WTC11 (cell line): Measurements from ENCODE around the gene KDM2B. TPM values are rescaled to one million over a fixed set of nuclear protein-coding genes. Genes with fewer than 3 reads are reported as not detected.

Experiments
- ATAC-seq: fragments of 200-7000 bp; cut with Tn5 transposase; 2 replicates; pipeline ENCODE4 v1.10.0; 2021; ENCODE audit warnings: mild to moderate bottlenecking, moderate library complexity
- CTCF ChIA-PET: fragments of 300-600 bp; sonication (Branson Sonifier 250); formaldehyde crosslinking; loops from one replicate; lab custom pipeline; 2021; ENCODE audit warnings: antibody characterized with exemption; lab: Charles Lee
- POLR2A ChIA-PET: fragments of 350-600 bp; sonication (Branson Sonifier 250); formaldehyde crosslinking; loops from one replicate; lab custom pipeline; 2021; ENCODE audit warnings: antibody characterized with exemption; lab: Charles Lee
- DNase-seq: peaks from one replicate; pipeline ENCODE4 v3.0.0; 2021; ENCODE audit warnings: low spot score
- H3K27ac Mint-ChIP-seq: 2 replicates; pipeline ENCODE4 v1.8.0; 2021; ENCODE audit warnings: mixed read lengths
- H3K27me3 Mint-ChIP-seq: 2 replicates; pipeline ENCODE4 v1.8.0; 2021; ENCODE audit warnings: low read depth, mild to moderate bottlenecking, moderate library complexity, mixed read lengths
- H3K36me3 Mint-ChIP-seq: 2 replicates; pipeline ENCODE4 v1.8.0; 2021; ENCODE audit warnings: mixed read lengths
- H3K4me1 Mint-ChIP-seq: 2 replicates; pipeline ENCODE4 v1.8.0; 2022; ENCODE audit warnings: mixed read lengths
- H3K4me3 Mint-ChIP-seq: 2 replicates; pipeline ENCODE4 v1.8.0; 2021; ENCODE audit warnings: mild to moderate bottlenecking, moderate library complexity, mixed read lengths
- H3K9me3 Mint-ChIP-seq: 2 replicates; pipeline ENCODE4 v1.8.0; 2021; ENCODE audit warnings: mixed read lengths
- ATF3 ChIP-seq: sonication (generic); formaldehyde crosslinking; conservative IDR thresholded peaks from 2 replicates; pipeline ENCODE4 v1.8.1; 2022; ENCODE audit warnings: mild to moderate bottlenecking, missing genetic modification reagents
- E2F5 ChIP-seq: sonication (generic); formaldehyde crosslinking; IDR thresholded peaks from 2 replicates; pipeline ENCODE4 v1.8.1; 2022; ENCODE audit warnings: mild to moderate bottlenecking, moderate library complexity, missing genetic modification reagents
- FOXP1 ChIP-seq: sonication (generic); formaldehyde crosslinking; IDR thresholded peaks from 2 replicates; pipeline ENCODE4 v1.8.0; 2022; ENCODE audit warnings: missing genetic modification reagents, mild to moderate bottlenecking, moderate library complexity, borderline replicate concordance
- GABPB1 ChIP-seq: sonication (generic); formaldehyde crosslinking; IDR thresholded peaks from 2 replicates; pipeline ENCODE4 v1.8.1; 2023; ENCODE audit warnings: mild to moderate bottlenecking, missing genetic modification reagents
- MAX ChIP-seq: sonication (generic); formaldehyde crosslinking; IDR thresholded peaks from 2 replicates; pipeline ENCODE4 v1.8.0; 2022; ENCODE audit warnings: mild to moderate bottlenecking, missing genetic modification reagents
- MYBL2 ChIP-seq: sonication (generic); formaldehyde crosslinking; IDR thresholded peaks from 2 replicates; pipeline ENCODE4 v1.8.1; 2023; ENCODE audit warnings: mild to moderate bottlenecking, moderate library complexity, missing genetic modification reagents
- NFYB ChIP-seq: sonication (generic); formaldehyde crosslinking; conservative IDR thresholded peaks from 2 replicates; pipeline ENCODE4 v1.8.0; 2022; ENCODE audit warnings: low read depth, missing genetic modification reagents
- PRRX2 ChIP-seq: fragments of 250-450 bp; sonication (Bioruptor Pico); IDR thresholded peaks from 2 replicates; pipeline ENCODE4 v1.8.0; 2021; ENCODE audit warnings: mild to moderate bottlenecking
- SOX15 ChIP-seq: fragments of 250-450 bp; sonication (Bioruptor Pico); IDR thresholded peaks from 2 replicates; pipeline ENCODE4 v1.9.0; 2021; ENCODE audit warnings: mild to moderate bottlenecking
- ZNF317 ChIP-seq: sonication (generic); formaldehyde crosslinking; IDR thresholded peaks from 2 replicates; pipeline ENCODE4 v1.8.1; 2023; ENCODE audit warnings: low read depth, mild to moderate bottlenecking, moderate library complexity, missing genetic modification reagents, borderline replicate concordance
- ZNF671 ChIP-seq: fragments of 250-450 bp; sonication (Bioruptor Pico); IDR thresholded peaks from 2 replicates; pipeline ENCODE4 v1.8.0; 2021; ENCODE audit warnings: mild to moderate bottlenecking
- ZSCAN18 ChIP-seq: fragments of 250-450 bp; sonication (Bioruptor Pico); IDR thresholded peaks from 2 replicates; pipeline ENCODE4 v2.1.2; 2022; ENCODE audit warnings: mild to moderate bottlenecking, moderate library complexity
- total RNA-seq: library from RNA; stranded (reverse); gene quantifications from 3 replicates; pipeline ENCODE4 v1.2.3, GENCODE V29; 2021
- TF ChIP-seq, protein P1 (sequence below): sonication (generic); formaldehyde crosslinking; IDR thresholded peaks from 2 replicates; pipeline ENCODE4 v1.8.1; 2023; ENCODE audit warnings: mild to moderate bottlenecking, missing genetic modification reagents, borderline replicate concordance

The KDM2B gene
- total RNA-seq, 1 experiment from 2014 or later = 147 TPM

GRCh38 chr12:121423682-121424623 is 156.9 kb downstream of the KDM2B start (continued):
- TF ChIP-seq E2F5 (CRISPR knock-in tag) = no peak
- no peak for TF ChIP-seq MYBL2 (CRISPR knock-in tag)
- TF ChIP-seq ATF3 = no peak
- TF ChIP-seq FOXP1 (CRISPR knock-in tag) = no peak
- TF ChIP-seq NFYB (CRISPR knock-in tag) = no peak

GRCh38 chr12:121423253-121423652 is 157.6 kb downstream of the KDM2B start:
- TF ChIP-seq ZSCAN18 = no peak
- no peak for TF ChIP-seq MAX
- TF ChIP-seq FOXP1 (CRISPR knock-in tag) = 0 out of 2 replicates have a peak, but pooled peaks have one; percentile 38
- TF ChIP-seq, protein P1, sequence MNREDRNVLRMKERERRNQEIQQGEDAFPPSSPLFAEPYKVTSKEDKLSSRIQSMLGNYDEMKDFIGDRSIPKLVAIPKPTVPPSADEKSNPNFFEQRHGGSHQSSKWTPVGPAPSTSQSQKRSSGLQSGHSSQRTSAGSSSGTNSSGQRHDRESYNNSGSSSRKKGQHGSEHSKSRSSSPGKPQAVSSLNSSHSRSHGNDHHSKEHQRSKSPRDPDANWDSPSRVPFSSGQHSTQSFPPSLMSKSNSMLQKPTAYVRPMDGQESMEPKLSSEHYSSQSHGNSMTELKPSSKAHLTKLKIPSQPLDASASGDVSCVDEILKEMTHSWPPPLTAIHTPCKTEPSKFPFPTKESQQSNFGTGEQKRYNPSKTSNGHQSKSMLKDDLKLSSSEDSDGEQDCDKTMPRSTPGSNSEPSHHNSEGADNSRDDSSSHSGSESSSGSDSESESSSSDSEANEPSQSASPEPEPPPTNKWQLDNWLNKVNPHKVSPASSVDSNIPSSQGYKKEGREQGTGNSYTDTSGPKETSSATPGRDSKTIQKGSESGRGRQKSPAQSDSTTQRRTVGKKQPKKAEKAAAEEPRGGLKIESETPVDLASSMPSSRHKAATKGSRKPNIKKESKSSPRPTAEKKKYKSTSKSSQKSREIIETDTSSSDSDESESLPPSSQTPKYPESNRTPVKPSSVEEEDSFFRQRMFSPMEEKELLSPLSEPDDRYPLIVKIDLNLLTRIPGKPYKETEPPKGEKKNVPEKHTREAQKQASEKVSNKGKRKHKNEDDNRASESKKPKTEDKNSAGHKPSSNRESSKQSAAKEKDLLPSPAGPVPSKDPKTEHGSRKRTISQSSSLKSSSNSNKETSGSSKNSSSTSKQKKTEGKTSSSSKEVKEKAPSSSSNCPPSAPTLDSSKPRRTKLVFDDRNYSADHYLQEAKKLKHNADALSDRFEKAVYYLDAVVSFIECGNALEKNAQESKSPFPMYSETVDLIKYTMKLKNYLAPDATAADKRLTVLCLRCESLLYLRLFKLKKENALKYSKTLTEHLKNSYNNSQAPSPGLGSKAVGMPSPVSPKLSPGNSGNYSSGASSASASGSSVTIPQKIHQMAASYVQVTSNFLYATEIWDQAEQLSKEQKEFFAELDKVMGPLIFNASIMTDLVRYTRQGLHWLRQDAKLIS = no peak
- TF ChIP-seq ZNF317 = no peak
- no peak for TF ChIP-seq ZNF671
- TF ChIP-seq PRRX2 (CRISPR knock-in tag) = no peak
- no peak for TF ChIP-seq GABPB1 (CRISPR knock-in tag)
- DNase-seq (no peak), ATAC-seq (no peak)
- Mint-ChIP-seq H3K36me3 (peaks cover 75% of the 10 kb centered on the region), H3K27ac (peak overlapping the region; percentile 63; the same call in 1 of the 2 replicates), H3K27me3 (no peaks in the 10 kb centered on the region), H3K4me3 (no peak overlapping the region), H3K4me1 (no peaks in the 10 kb centered on the region), H3K9me3 (no peaks in the 10 kb centered on the region)
- ChIA-PET CTCF (interaction anchor here (4.5 kb wide), 1 partner anchor 19 kb away, joined by 22 read pairs; no protein-coding TSS in a partner anchor), POLR2A (interaction anchor here (0.5 kb wide), 1 partner anchor 213 kb away, joined by 5 read pairs; no protein-coding TSS in a partner anchor)

- ChIA-PET POLR2A (no interaction called here), CTCF (no interaction called here)
- H3K27ac Mint-ChIP-seq = no peak overlapping the region
- no peaks in the 10 kb centered on the region for H3K4me1 Mint-ChIP-seq
- no peaks in the 10 kb centered on the region for H3K9me3 Mint-ChIP-seq
- peaks cover 67% of the 10 kb centered on the region for H3K36me3 Mint-ChIP-seq
- no peak for TF ChIP-seq SOX15 (CRISPR knock-in tag)
- H3K4me3 Mint-ChIP-seq = no peak overlapping the region
- ATAC-seq (no peak), DNase-seq (no peak)
- no peaks in the 10 kb centered on the region for H3K27me3 Mint-ChIP-seq
Observed at GRCh38 chr12:121420109-121420508, 160.7 kb downstream of the KDM2B start.
